DND-41 (cell line): ENCODE results near the gene XKR7.

ENCODE experiments used
- EZH2 ChIP-seq: IDR thresholded peaks from 3 replicates; pipeline ENCODE4 v1.6.1; 2012; ENCODE audit warnings: borderline replicate concordance, low read depth, mild to moderate bottlenecking, moderate library complexity, low read length, inconsistent platforms; ENCODE audit not compliant: severe bottlenecking
- TF ChIP-seq, protein P1 (sequence below): IDR thresholded peaks from 2 replicates; pipeline ENCODE4 v1.5.1; 2012; ENCODE audit warnings: borderline replicate concordance, low read length, moderate library complexity, mild to moderate bottlenecking; ENCODE audit not compliant: poor library complexity, severe bottlenecking; ENCODE audit errors: extremely low read depth

DNA sequence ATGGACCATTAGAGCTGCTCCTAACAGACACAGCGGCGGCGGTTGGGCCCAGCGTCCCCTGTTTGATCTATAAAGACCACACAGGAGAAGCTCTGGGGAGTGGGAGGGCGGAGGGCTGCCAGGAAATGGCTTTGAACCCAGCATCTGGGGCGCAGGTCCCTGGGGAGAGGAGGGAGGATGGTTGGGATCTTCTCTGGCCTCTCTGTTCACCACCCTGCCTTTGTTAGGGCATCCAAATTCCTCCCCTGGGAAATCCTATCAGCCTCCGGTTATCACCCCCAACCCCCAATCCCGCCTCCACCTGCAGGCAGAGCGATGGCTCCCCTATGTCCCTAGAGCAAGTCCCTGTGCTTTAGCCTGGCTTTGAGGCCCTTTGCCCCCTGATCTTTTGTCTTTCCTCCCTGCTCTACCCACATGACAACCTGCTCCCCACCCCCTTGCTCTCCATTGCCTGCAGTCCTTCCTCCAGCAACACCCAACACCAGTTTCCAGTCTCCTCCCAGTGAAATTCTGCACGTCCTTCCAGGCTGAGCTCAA lies 7.1 kb downstream of the XKR7 start:
- TF ChIP-seq, protein P1, sequence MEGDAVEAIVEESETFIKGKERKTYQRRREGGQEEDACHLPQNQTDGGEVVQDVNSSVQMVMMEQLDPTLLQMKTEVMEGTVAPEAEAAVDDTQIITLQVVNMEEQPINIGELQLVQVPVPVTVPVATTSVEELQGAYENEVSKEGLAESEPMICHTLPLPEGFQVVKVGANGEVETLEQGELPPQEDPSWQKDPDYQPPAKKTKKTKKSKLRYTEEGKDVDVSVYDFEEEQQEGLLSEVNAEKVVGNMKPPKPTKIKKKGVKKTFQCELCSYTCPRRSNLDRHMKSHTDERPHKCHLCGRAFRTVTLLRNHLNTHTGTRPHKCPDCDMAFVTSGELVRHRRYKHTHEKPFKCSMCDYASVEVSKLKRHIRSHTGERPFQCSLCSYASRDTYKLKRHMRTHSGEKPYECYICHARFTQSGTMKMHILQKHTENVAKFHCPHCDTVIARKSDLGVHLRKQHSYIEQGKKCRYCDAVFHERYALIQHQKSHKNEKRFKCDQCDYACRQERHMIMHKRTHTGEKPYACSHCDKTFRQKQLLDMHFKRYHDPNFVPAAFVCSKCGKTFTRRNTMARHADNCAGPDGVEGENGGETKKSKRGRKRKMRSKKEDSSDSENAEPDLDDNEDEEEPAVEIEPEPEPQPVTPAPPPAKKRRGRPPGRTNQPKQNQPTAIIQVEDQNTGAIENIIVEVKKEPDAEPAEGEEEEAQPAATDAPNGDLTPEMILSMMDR = no peak
- TF ChIP-seq EZH2 = no peak
